SK-N-MC (cell line): ENCODE results near the gene OR51S1.
"Not testable (repeated sequence)": the region's sequence is repeated elsewhere in the genome, so short reads cannot be mapped to it uniquely, and the experiment has no call there.

Source experiments
- DNase-seq: peaks from one replicate; pipeline ENCODE4 v3.0.0-alpha.2; 2011; ENCODE audit warnings: low read depth, low spot score
- H3K27ac ChIP-seq: fragments of 200-600 bp; sonication (generic); 2 replicates; pipeline ENCODE4 v1.5.1; 2016; ENCODE audit warnings: mixed run types
- H3K36me3 ChIP-seq: fragments of 200-600 bp; sonication (generic); 2 replicates; pipeline ENCODE4 v1.6.1; 2017; ENCODE audit warnings: antibody characterized with exemption, low read length, mixed read lengths; ENCODE audit not compliant: insufficient read depth
- H3K4me3 ChIP-seq: fragments of 200-600 bp; sonication (generic); 2 replicates; pipeline ENCODE4 v1.5.1; 2016
- H3K9ac ChIP-seq: fragments of 200-600 bp; sonication (generic); 2 replicates; pipeline ENCODE4 v1.8.0; 2017; ENCODE audit warnings: mixed run types, mixed read lengths; ENCODE audit not compliant: insufficient read length
- H3K9me3 ChIP-seq: fragments of 200-600 bp; sonication (generic); 2 replicates; pipeline ENCODE4 v1.6.1; 2017; ENCODE audit warnings: low read depth, mild to moderate bottlenecking, antibody characterized with exemption, low read length, moderate library complexity, mixed read lengths
- EZH2 ChIP-seq: fragments of 200-600 bp; sonication (generic); IDR thresholded peaks from one replicate; pipeline ENCODE4 v1.6.1; 2017; ENCODE audit warnings: antibody characterized with exemption
- FOXP2 ChIP-seq: optimal IDR thresholded peaks from 2 replicates; pipeline ENCODE3; 2011; ENCODE audit warnings: mild to moderate bottlenecking, moderate library complexity; ENCODE audit not compliant: insufficient read depth; ENCODE audit errors: extremely low read length, control extremely low read depth
- POLR2AphosphoS5 ChIP-seq: IDR thresholded peaks from 2 replicates; pipeline ENCODE4 v1.6.1; 2012; ENCODE audit warnings: mild to moderate bottlenecking, low read depth, low read length, borderline replicate concordance

The OR51S1 gene

DNA sequence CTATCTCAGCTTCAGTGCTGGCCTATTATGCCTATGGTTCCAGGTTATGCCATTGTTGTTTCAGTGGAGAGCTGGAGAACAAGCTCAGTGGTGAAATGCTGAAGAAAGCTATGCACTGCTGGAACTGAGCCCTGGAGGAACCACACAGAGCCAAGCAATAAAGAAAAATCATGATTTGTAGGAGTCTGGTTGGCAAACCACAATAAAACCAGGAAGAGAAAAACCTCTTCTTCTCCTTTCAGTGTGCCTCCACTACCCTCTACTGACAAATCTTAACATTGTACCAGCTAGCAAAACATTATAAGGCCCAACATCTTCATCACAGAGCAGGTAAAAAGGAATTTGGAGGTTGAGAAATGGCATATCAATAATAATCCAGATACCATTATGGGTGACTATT, 22.6 kb downstream of the OR51S1 start:
- H3K9me3 ChIP-seq: no peaks in the 10 kb centered on the region
- H3K27ac ChIP-seq: no peak overlapping the region
- H3K36me3 ChIP-seq: no peaks in the 10 kb centered on the region
- no peak overlapping the region for H3K4me3 ChIP-seq
- DNase-seq: no peak
- no peak overlapping the region for H3K9ac ChIP-seq
- TF ChIP-seq POLR2AphosphoS5 (no peak), FOXP2 (no peak), EZH2 (no peak)

- Histone ChIP-seq H3K27ac (no peak overlapping the region), H3K9me3 (no peaks in the 10 kb centered on the region), H3K36me3 (no peaks in the 10 kb centered on the region), H3K4me3 (no peak overlapping the region), H3K9ac (no peak overlapping the region)
- DNase-seq: no peak
- TF ChIP-seq FOXP2 (no peak), EZH2 (no peak)
Observed at GRCh38 chr11:4825132-4825531, 23.9 kb downstream of the OR51S1 start.

DNA sequence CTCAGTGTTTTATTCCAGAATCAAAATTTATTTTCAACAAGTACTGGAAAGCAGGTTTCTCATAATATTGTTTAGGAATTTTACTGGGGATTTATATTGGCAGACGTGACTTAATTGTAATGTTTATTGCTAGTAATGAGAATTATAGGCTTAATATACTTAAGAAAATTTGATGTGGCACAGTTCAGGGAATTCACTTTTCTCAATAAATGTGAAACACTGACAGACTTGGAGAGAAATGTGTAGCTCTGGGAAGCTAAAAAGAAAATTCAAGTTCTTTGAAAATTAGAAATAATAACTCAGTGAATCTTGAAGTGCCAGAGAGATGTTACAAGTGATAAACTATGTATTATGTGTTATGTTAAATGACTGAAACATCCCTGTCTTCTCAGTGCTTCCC, 28.0 kb downstream of the OR51S1 start, which contains the start of gene OR51F2:
Gene OR51F2, plus strand, starts transcription at position 301 of the 400 bp plus-strand sequence. CDS start 101 bp downstream, outside the sequence.
- no peak within 1 kb of the TSS for H3K4me3 ChIP-seq
- TF ChIP-seq POLR2AphosphoS5 (no peak), EZH2 (no peak)
- no peaks in the 10 kb centered on the region for H3K9me3 ChIP-seq
- no peak within 1 kb of the TSS for H3K27ac ChIP-seq
- no peaks in the 10 kb centered on the region for H3K36me3 ChIP-seq
- H3K9ac ChIP-seq: no peak within 1 kb of the TSS
- no peak for DNase-seq

DNA sequence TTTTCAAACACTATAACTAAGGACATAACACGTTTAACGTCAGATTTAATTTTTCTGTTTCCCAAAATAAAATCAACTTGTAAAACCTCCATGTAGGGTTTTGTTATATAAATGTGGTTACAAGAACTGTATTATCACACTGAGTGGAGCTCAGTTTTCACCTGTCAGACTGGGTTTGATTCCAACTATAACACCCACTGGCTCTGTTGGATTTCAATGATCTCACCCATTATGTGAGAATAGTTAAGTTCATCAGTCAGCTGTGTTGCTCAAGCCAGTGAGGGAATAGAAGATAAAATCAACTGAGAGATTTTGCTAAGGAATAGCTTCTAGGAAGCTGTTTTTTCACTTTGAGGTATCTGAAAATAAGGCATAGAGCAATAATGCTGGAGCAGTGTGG, 39.8 kb downstream of the OR51S1 start:
- H3K9ac ChIP-seq: no peak overlapping the region
- no peak overlapping the region for H3K4me3 ChIP-seq
- H3K9me3 ChIP-seq: no peaks in the 10 kb centered on the region
- no peak for TF ChIP-seq EZH2
- no peak overlapping the region for H3K27ac ChIP-seq
- DNase-seq: no peak
- no peaks in the 10 kb centered on the region for H3K36me3 ChIP-seq

DNA sequence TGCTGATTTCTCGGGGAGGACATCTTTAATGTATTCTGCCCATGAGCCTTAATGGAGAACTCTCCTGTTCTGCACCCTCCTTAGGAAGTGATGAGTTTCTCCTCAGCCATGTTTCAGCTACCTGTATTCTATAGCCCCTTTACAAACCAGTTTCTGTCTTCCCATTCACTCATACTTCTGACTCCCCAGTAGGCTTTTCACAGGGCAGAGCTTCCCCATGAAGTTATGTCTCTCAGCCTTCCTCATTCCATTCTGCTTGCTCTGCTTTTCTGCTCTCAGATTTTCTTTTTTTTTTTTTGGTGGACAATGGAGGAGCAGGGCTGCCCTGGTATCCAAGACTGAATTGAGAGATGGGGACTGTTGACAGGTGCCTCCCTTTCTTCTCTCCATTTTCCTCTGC, 40.5 kb downstream of the OR51S1 start:
- Histone ChIP-seq H3K27ac (no peak overlapping the region), H3K4me3 (no peak overlapping the region), H3K36me3 (no peaks in the 10 kb centered on the region), H3K9me3 (no peaks in the 10 kb centered on the region), H3K9ac (no peak overlapping the region)
- no peak for DNase-seq
- TF ChIP-seq EZH2 (no peak), POLR2AphosphoS5 (no peak), FOXP2 (no peak)

- Histone ChIP-seq H3K9ac (no peak within 1 kb of the TSS), H3K27ac (no peak within 1 kb of the TSS), H3K4me3 (no peak within 1 kb of the TSS), H3K9me3 (no peaks in the 10 kb centered on the region), H3K36me3 (no peaks in the 10 kb centered on the region)
- no peak for TF ChIP-seq FOXP2
- DNase-seq: no peak
Observed at GRCh38 chr11:4804280-4804679, 44.7 kb downstream of the OR51S1 start, which contains the start of gene OR52R1. Gene OR52R1, minus strand, starts transcription at chr11:4804380. Its CDS starts 0 bp downstream, at chr11:4804380.

DNA sequence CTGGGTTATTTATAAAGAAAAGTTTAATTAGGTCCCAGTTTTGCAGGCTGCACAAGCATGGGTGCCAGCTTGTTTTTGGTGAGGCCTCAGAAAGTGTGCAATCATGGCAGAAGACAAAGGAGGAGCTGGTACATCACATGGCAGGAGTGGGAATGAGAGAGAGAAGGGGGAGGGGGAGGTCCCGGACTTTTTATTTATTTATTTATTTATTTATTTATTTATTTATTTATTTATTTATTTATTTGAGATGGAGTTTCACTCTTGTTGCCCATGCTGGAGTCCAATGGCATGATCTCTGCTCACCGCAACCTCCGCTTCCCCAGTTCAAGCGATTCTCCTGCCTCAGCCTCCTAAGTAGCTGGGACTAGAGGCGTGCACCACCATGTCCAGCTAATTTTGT, 47.7 kb downstream of the OR51S1 start:
- not testable (repeated sequence) for H3K9me3 ChIP-seq, DNase-seq, H3K4me3 ChIP-seq, H3K9ac ChIP-seq, H3K36me3 ChIP-seq, H3K27ac ChIP-seq

DNA sequence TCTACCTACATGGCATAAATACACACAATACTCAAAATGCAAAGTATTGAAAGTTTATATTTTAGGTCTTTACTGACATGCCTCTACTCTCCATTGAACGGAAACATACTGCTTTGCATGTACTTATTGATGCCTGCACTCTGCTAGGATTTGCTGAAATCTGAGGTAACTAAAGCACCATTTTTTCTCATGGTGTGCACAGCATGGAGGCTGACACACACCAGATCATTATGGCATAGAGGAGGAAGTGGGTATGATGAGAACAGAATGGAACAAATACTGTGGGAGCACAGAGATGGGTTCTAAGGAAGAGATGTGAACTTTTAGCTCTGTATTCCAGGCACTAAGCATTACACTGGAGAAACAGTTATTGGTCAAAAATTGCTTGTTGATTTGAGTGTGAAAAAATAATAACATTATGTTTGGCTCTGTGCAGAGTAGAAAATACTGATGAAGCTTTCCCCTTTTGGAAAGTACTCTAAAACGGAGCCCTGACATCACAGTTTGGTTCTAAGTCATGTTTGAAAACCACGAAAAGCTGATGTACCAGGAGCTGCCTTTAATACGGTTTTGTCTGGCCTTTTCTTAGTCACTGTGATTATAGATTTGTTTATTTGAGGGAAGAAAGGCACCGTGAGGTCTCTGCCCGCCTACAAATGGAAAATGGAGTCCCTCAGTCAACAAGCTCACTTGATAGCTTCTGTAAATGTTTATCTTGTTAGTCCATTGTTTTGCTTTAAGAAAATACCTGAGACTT, 50.4 kb downstream of the OR51S1 start:
- no peak for DNase-seq
- Histone ChIP-seq H3K27ac (no peak overlapping the region), H3K36me3 (no peaks in the 10 kb centered on the region), H3K9ac (no peak overlapping the region), H3K4me3 (no peak overlapping the region), H3K9me3 (no peaks in the 10 kb centered on the region)
- no peak for TF ChIP-seq FOXP2
- TF ChIP-seq EZH2: no peak
- TF ChIP-seq POLR2AphosphoS5: no peak
